ENCODE results near the gene SLC34A3. TPM values are rescaled to one million over a fixed set of nuclear protein-coding genes. Genes with fewer than 3 reads are reported as not detected.
"Not testable (repeated sequence)": the region's sequence is repeated elsewhere in the genome, so short reads cannot be mapped to it uniquely, and the experiment has no call there.

SLC34A3 gene
- total RNA-seq, 1 donor from 2014 or later: 0.27 TPM

DNA sequence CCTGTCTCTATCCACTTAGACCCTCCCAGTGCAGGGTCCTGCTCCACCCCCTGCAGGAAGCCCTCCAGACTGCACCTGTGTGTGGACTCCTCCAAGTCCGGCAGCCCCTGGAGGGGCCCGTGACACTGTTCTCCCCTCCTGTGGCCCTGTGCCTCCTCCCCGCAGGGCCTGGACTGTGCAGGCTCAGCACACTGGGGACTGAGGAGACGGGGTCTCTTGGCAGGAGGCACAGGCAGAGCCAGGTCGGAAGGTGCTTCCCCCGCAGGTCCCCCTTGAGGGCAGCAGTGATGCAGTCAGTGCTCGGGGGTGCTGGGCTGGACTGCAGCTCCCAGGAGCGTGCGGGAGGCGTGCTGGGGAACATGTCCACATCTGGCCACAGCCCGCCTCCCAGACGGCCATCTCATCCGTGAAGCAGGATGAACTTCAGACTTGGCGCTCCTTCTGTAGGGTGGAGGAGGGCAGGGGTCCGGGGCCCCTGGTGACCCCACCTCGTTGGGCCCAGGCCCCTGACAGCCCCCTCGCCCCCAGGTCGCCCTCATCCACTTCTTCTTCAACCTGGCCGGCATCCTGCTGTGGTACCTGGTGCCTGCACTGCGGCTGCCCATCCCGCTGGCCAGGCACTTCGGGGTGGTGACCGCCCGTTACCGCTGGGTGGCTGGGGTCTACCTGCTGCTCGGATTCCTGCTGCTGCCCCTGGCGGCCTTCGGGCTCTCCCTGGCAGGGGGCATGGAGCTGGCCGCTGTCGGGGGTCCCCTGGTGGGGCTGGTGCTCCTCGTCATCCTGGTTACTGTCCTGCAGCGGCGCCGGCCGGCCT, 4.9 kb downstream of the SLC34A3 start:
- Mint-ChIP-seq H3K9me3 (no peaks in the 10 kb centered on the region), H3K36me3 (no peaks in the 10 kb centered on the region), H3K27ac (no peak overlapping the region), H3K27me3 (ENCODE audit: low read depth) (no peaks in the 10 kb centered on the region), H3K4me1 (peaks cover 17% of the 10 kb centered on the region), H3K4me3 (no peak overlapping the region)
- no peak for DNase-seq (ENCODE audit: low spot score in 2 of 2, unreplicated experiment in 2 of 2)
- TF ChIP-seq, protein P1, sequence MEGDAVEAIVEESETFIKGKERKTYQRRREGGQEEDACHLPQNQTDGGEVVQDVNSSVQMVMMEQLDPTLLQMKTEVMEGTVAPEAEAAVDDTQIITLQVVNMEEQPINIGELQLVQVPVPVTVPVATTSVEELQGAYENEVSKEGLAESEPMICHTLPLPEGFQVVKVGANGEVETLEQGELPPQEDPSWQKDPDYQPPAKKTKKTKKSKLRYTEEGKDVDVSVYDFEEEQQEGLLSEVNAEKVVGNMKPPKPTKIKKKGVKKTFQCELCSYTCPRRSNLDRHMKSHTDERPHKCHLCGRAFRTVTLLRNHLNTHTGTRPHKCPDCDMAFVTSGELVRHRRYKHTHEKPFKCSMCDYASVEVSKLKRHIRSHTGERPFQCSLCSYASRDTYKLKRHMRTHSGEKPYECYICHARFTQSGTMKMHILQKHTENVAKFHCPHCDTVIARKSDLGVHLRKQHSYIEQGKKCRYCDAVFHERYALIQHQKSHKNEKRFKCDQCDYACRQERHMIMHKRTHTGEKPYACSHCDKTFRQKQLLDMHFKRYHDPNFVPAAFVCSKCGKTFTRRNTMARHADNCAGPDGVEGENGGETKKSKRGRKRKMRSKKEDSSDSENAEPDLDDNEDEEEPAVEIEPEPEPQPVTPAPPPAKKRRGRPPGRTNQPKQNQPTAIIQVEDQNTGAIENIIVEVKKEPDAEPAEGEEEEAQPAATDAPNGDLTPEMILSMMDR (IDR thresholded peaks at IDR 0.05; ENCODE audit: unreplicated experiment): no peak

DNA sequence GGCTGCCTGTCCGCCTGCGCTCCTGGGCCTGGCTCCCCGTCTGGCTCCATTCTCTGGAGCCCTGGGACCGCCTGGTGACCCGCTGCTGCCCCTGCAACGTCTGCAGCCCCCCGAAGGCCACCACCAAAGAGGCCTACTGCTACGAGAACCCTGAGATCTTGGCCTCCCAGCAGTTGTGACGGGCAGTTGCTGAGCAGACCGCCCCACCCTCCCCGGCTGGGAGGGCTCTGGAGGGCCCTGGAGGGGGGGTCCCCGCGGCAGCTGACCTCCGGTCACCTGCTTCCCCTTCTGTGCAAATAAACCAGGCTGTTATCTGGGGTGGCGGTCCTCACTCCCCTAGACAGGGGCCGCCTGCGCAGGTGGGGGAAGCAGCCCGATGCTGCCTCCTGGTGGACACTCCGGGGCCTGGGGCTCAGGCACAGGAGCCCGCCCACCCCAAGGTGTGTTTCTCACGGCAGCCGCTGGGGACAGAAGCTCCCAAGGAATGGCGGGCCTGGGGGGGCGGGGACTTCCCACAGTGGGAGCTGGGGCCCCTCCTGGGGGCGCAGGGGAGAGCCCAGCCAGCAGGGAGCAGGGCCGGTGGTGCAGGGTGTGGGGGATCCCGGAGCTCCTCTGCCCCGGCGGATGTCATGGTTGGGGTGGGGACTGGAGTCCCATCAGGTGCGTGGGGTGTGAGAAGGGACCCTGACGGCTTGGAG, 5.7 kb downstream of the SLC34A3 start:
- Mint-ChIP-seq H3K36me3 (no peaks in the 10 kb centered on the region), H3K27me3 (ENCODE audit: low read depth) (no peaks in the 10 kb centered on the region), H3K9me3 (no peaks in the 10 kb centered on the region), H3K4me1 (peaks cover 17% of the 10 kb centered on the region), H3K27ac (no peak overlapping the region), H3K4me3 (peak overlapping the region; percentile 8)
- DNase-seq (ENCODE audit: low spot score in 2 of 2, unreplicated experiment in 2 of 2): peak; percentile 85 to 95
- TF ChIP-seq, protein P1 (IDR thresholded peaks at IDR 0.05; ENCODE audit: unreplicated experiment): peak; percentile 98

DNA sequence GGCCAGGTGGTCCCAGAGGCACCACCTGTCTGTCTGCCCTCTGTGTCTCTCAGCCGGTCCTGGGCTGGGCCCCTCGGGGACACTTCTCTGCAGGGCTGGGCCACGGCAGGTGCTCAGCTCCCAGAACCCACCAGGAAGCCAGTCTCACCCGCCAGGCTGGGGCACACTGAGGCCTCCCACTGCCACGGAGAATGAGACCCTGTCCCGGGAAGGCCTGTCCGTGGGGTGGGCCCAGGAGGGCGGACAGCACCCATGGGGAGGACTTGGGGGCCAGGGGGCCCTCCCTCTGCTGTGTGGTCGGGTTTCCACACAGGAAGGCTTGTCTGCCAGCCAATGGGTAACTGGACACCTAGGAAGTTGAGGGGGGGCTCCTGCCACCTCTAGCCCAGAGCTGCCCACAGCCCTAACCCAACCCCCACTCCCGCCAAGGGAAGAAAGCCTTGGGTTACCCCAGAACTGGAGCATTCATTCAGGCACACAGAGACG, 6.3 kb downstream of the SLC34A3 start:
- TF ChIP-seq, protein P1 (IDR thresholded peaks at IDR 0.05; ENCODE audit: unreplicated experiment): no peak
- Mint-ChIP-seq H3K27ac (no peak overlapping the region), H3K4me3 (peak overlapping the region; percentile 8), H3K9me3 (no peaks in the 10 kb centered on the region), H3K36me3 (no peaks in the 10 kb centered on the region), H3K27me3 (ENCODE audit: low read depth) (no peaks in the 10 kb centered on the region), H3K4me1 (peaks cover 17% of the 10 kb centered on the region)
- no peak for DNase-seq (ENCODE audit: low spot score in 2 of 2, unreplicated experiment in 2 of 2)

DNA sequence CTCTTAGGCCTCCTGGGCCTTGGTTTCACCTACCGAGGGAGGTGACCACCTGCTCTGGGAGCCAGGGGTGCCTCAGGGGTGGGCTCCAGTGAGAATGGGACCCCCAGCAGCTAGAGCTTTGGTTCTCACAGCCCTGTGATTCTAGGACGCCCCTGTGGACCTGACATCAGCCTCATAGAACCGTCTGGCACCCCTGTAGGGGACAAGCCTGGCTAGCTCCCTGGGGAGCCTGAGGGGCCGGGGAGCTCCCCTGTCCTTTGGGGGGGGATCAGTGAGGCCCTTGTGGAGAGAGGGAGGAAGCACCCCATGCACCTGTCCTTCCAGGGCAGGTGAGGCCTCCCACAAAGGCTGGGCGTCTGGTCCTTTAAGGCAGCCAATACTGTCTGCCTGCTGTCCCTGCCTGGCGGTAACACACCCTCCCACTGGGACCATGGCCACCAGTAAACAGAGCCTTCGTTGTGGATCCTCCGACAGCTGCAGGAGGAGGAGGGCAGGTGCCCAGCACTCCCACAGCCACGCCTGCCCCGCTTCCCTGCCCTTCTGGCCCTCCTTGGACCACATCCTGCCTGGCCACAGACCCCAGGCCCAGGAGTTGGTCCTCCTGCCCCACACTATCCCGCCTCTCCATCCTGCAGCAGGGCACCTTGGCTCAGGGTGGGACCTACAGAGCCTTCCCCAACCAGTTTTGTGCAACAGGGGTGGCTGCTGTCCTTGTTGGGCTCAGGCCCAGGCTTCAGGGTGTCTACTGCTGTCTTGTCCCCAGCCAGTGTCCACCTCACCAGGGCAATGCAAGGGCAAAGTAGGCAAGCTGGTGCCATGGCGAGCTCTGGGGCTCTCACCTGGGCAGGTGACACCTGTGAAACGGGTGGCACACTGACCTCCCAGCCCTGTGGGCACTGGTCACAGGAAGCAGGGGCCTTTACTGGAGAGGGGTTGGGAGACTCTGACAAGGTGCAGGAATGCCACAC, 7.3 kb downstream of the SLC34A3 start:
- H3K9me3 Mint-ChIP-seq: no peaks in the 10 kb centered on the region
- peaks cover 8% of the 10 kb centered on the region for H3K36me3 Mint-ChIP-seq
- TF ChIP-seq, protein P1 (IDR thresholded peaks at IDR 0.05; ENCODE audit: unreplicated experiment): no peak
- H3K4me1 Mint-ChIP-seq: peaks cover 27% of the 10 kb centered on the region
- H3K27ac Mint-ChIP-seq: no peak overlapping the region
- no peak overlapping the region for H3K4me3 Mint-ChIP-seq
- no peaks in the 10 kb centered on the region for H3K27me3 Mint-ChIP-seq (ENCODE audit: low read depth)
- no peak for DNase-seq (ENCODE audit: low spot score in 2 of 2, unreplicated experiment in 2 of 2)

DNA sequence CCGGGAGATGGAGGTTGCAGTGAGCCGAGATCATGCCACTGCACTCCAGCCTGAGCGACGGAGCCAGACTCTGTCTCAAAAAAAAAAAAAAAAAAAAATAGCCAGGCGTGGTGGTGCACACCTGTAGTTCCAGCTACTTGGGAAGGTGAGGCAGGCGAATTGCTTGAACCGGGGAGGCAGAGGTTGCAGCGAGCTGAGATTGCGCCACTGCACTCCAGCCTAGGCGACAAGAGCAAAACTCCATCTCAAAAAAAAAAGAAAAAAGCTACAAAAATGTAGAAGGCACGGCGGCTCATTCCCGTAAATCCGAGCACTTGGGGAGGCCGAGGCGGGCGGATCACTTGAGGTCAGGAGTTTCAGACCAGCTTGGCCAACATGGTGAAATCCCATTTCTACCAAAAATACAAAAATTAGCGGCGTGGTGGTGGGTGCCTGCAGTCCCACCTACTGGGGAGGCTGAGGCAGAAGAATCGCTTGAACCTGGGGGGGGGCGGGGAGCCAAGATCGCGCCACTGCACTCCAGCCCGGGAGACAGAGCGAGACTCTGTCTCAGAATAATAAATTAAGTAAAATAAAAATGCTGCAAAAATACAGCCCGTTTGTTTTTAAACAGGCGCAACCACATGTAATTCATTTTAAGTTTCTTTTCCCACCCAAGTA, 9.0 kb downstream of the SLC34A3 start:
- peak overlapping the region; percentile 84 for H3K27ac Mint-ChIP-seq
- not testable (repeated sequence) for DNase-seq (ENCODE audit: low spot score in 2 of 2, unreplicated experiment in 2 of 2); H3K9me3 Mint-ChIP-seq; H3K27me3 Mint-ChIP-seq (ENCODE audit: low read depth)
- peak overlapping the region; percentile 65 for H3K4me3 Mint-ChIP-seq
- peaks cover 27% of the 10 kb centered on the region for H3K4me1 Mint-ChIP-seq
- H3K36me3 Mint-ChIP-seq: peaks cover 12% of the 10 kb centered on the region
